HepG2 (cell line): Measurements from ENCODE around the gene CDK13. TPM values are rescaled to one million over a fixed set of nuclear protein-coding genes. Genes with fewer than 3 reads are reported as not detected.
A peak's percentile ranks its signal among the peaks of the same experiment; 100 is the strongest.

Source experiments
- AHDC1 ChIP-seq: sonication (generic); formaldehyde crosslinking; IDR thresholded peaks from 2 replicates; pipeline ENCODE4 v1.5.1; 2020; ENCODE audit warnings: mild to moderate bottlenecking, missing genetic modification reagents, borderline replicate concordance
- BCL6 ChIP-seq: IDR thresholded peaks from 2 replicates; pipeline ENCODE4 v1.6.1; 2016; ENCODE audit warnings: missing genetic modification reagents, missing compliant biosample characterization
- GFI1 ChIP-seq: sonication (generic); formaldehyde crosslinking; IDR thresholded peaks from 2 replicates; pipeline ENCODE4 v1.5.0; 2020; ENCODE audit warnings: missing genetic modification reagents, mild to moderate bottlenecking, borderline replicate concordance
- HNF4G ChIP-seq, 2 experiments: sonication (generic) in 1 of 2; formaldehyde crosslinking in 1 of 2; IDR thresholded peaks; 2 replicates each; pipeline versions ENCODE4 v1.4.0 to v1.6.1; 2011 to 2020; ENCODE audit warnings: borderline replicate concordance in 2 of 2, low read depth in 2 of 2, mild to moderate bottlenecking in 2 of 2, low read length in 1 of 2, missing genetic modification reagents in 1 of 2, moderate library complexity in 1 of 2
- HOMEZ ChIP-seq: IDR thresholded peaks from 2 replicates; pipeline ENCODE4 v1.6.1; 2016; ENCODE audit warnings: low read depth
- ISL2 ChIP-seq: sonication (generic); formaldehyde crosslinking; IDR thresholded peaks from 2 replicates; pipeline ENCODE4 v1.5.0; 2020; ENCODE audit warnings: missing genetic modification reagents
- KDM5A ChIP-seq: fragments of 200-600 bp; sonication (generic); IDR thresholded peaks from 2 replicates; pipeline ENCODE4 v1.7.0; 2018; ENCODE audit warnings: antibody characterized with exemption, mild to moderate bottlenecking, low read length, borderline replicate concordance
- MATR3 ChIP-seq: sonication (generic); formaldehyde crosslinking; IDR thresholded peaks from 2 replicates; pipeline ENCODE4 v1.4.0; 2020; ENCODE audit warnings: missing genetic modification reagents
- RBM39 ChIP-seq: fragments of 200-400 bp; formaldehyde crosslinking; IDR thresholded peaks from one replicate; pipeline ENCODE4 v1.6.1; 2018; ENCODE audit warnings: antibody characterized with exemption, mild to moderate bottlenecking, low read depth, low read length; ENCODE audit not compliant: poor library complexity, severe bottlenecking
- SRSF1 ChIP-seq: fragments of 200-400 bp; formaldehyde crosslinking; optimal IDR thresholded peaks from 2 replicates; pipeline ENCODE3; 2017; ENCODE audit warnings: mild to moderate bottlenecking, low read depth, low read length, moderate library complexity
- TARDBP ChIP-seq: sonication (generic); formaldehyde crosslinking; IDR thresholded peaks from 2 replicates; pipeline ENCODE4 v1.8.0; 2022; ENCODE audit warnings: mild to moderate bottlenecking, missing genetic modification reagents
- ZBTB3 ChIP-seq: sonication (generic); formaldehyde crosslinking; IDR thresholded peaks from 2 replicates; pipeline ENCODE4 v1.4.0; 2020; ENCODE audit warnings: low read depth, mild to moderate bottlenecking, moderate library complexity, missing genetic modification reagents, borderline replicate concordance
- ZNF354B ChIP-seq: sonication (generic); formaldehyde crosslinking; IDR thresholded peaks from 2 replicates; pipeline ENCODE4 v1.8.0; 2022; ENCODE audit warnings: mild to moderate bottlenecking, missing genetic modification reagents
- ZNF558 ChIP-seq: sonication (generic); formaldehyde crosslinking; IDR thresholded peaks from 2 replicates; pipeline ENCODE4 v1.9.0; 2022; ENCODE audit warnings: mild to moderate bottlenecking, missing genetic modification reagents, borderline replicate concordance
- ZNF598 ChIP-seq: sonication (generic); formaldehyde crosslinking; IDR thresholded peaks from 2 replicates; pipeline ENCODE4 v1.5.1; 2020; ENCODE audit warnings: mild to moderate bottlenecking, missing genetic modification reagents, borderline replicate concordance
- polyA plus RNA-seq, 8 experiments: library from polyadenylated mRNA; depleted of rRNA in 3 of 8; stranded (reverse) in 7 of 8; unstranded in 1 of 8; fragments of >200 nt; fragmentation: Illumina TruSeq in 4 of 8; extraction: Trizol in 4 of 8; gene quantifications; 2 replicates each; pipeline versions ENCODE4 v1.2.1 to v1.2.3, GENCODE V29; 2011 to 2016; ENCODE audit warnings: low read depth in 4 of 8, missing spikeins in 1 of 8, mixed read lengths in 1 of 8; ENCODE audit not compliant: insufficient read depth in 1 of 8
- total RNA-seq, 5 experiments: library from RNA; depleted of rRNA; stranded (reverse); fragments of >200 nt; fragmentation: Illumina TruSeq; extraction: Trizol; gene quantifications; 2 replicates each; pipeline ENCODE4 v1.2.3, GENCODE V29; 2016; ENCODE audit warnings: low read depth in 1 of 5
- TF ChIP-seq, protein P1 (sequence below): sonication (generic); formaldehyde crosslinking; conservative IDR thresholded peaks from 2 replicates; pipeline ENCODE4 v1.4.0; 2020; ENCODE audit warnings: missing genetic modification reagents
- TF ChIP-seq, protein P2 (sequence below): sonication (generic); formaldehyde crosslinking; IDR thresholded peaks from 2 replicates; pipeline ENCODE4 v1.4.0; 2020; ENCODE audit warnings: missing genetic modification reagents

The CDK13 gene
- total and polyA plus RNA-seq, 2 of the 13 experiments (the other 11 are each of a cell fraction or from before 2014, with no cell fraction given), result 21.0 to 40.9 TPM

GRCh38 chr7:40095230-40095629 is 145.2 kb downstream of the CDK13 start (continued):
- TF ChIP-seq AHDC1 (CRISPR knock-in tag) (peak; percentile 23; the same call in 1 of the 2 replicates), ZBTB3 (CRISPR knock-in tag) (no peak), MATR3 (CRISPR knock-in tag) (no peak), GFI1 (CRISPR knock-in tag) (peak; percentile 98), BCL6 (peak; percentile 36; the same call in 1 of the 2 replicates), HOMEZ (CRISPR knock-in tag) (no peak), ISL2 (CRISPR knock-in tag) (peak; percentile 74), ZNF598 (CRISPR knock-in tag) (no peak), TARDBP (no peak), KDM5A (peak; percentile 21; the same call in 1 of the 2 replicates), SRSF1 (no peak), ZNF354B (CRISPR knock-in tag) (no peak), RBM39 (no peak), HNF4G (IDR thresholded peaks at IDR 0.05; ENCODE audit: borderline replicate concordance, low read depth, low read length) (peak; percentile 79; the same call in 1 of the 2 replicates), HNF4G (CRISPR knock-in tag; IDR thresholded peaks at IDR 0.05; ENCODE audit: borderline replicate concordance, low read depth) (no peak), ZNF558 (CRISPR knock-in tag) (no peak)
- TF ChIP-seq, protein P1, sequence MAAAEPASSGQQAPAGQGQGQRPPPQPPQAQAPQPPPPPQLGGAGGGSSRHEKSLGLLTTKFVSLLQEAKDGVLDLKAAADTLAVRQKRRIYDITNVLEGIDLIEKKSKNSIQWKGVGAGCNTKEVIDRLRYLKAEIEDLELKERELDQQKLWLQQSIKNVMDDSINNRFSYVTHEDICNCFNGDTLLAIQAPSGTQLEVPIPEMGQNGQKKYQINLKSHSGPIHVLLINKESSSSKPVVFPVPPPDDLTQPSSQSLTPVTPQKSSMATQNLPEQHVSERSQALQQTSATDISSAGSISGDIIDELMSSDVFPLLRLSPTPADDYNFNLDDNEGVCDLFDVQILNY (CRISPR knock-in tag), result no peak
- TF ChIP-seq, protein P2, sequence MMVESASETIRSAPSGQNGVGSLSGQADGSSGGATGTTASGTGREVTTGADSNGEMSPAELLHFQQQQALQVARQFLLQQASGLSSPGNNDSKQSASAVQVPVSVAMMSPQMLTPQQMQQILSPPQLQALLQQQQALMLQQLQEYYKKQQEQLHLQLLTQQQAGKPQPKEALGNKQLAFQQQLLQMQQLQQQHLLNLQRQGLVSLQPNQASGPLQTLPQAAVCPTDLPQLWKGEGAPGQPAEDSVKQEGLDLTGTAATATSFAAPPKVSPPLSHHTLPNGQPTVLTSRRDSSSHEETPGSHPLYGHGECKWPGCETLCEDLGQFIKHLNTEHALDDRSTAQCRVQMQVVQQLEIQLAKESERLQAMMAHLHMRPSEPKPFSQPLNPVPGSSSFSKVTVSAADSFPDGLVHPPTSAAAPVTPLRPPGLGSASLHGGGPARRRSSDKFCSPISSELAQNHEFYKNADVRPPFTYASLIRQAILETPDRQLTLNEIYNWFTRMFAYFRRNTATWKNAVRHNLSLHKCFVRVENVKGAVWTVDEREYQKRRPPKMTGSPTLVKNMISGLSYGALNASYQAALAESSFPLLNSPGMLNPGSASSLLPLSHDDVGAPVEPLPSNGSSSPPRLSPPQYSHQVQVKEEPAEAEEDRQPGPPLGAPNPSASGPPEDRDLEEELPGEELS, result peak; percentile 73
